Measurements from ENCODE around the gene ADAMTS6.
A peak's percentile ranks its signal among the peaks of the same experiment; 100 is the strongest.
"Not testable (repeated sequence)": the region's sequence is repeated elsewhere in the genome, so short reads cannot be mapped to it uniquely, and the experiment has no call there.

Gene ADAMTS6

GRCh38 chr5:65197531-65198455 is 283.9 kb downstream of the ADAMTS6 start:
- no peak for DNase-seq (ENCODE audit: low read depth)

- no peak for DNase-seq (ENCODE audit: low read depth)
Measured at GRCh38 chr5:65194871-65195270, 286.8 kb downstream of the ADAMTS6 start.

GRCh38 chr5:65192331-65192730 is 289.4 kb downstream of the ADAMTS6 start:
- peak; percentile 45 for DNase-seq (ENCODE audit: low read depth)

GRCh38 chr5:65191554-65192135 is 290.1 kb downstream of the ADAMTS6 start:
- DNase-seq (ENCODE audit: low read depth): no peak

- DNase-seq (ENCODE audit: low read depth): peak; percentile 95
Measured at GRCh38 chr5:65190328-65191053, 291.2 kb downstream of the ADAMTS6 start.

- no peak for DNase-seq (ENCODE audit: low read depth)
Measured at GRCh38 chr5:65186646-65187227, 295.0 kb downstream of the ADAMTS6 start.

- no peak for DNase-seq (ENCODE audit: low read depth)
Measured at GRCh38 chr5:65185468-65185867, 296.3 kb downstream of the ADAMTS6 start.

- no peak for DNase-seq (ENCODE audit: low read depth)
Measured at GRCh38 chr5:65184780-65185179, 296.9 kb downstream of the ADAMTS6 start.

GRCh38 chr5:65174231-65174630 is 307.5 kb downstream of the ADAMTS6 start:
- DNase-seq (ENCODE audit: low read depth): not testable (repeated sequence)

- no peak for DNase-seq (ENCODE audit: low read depth)
Measured at GRCh38 chr5:65173130-65173525, 308.6 kb downstream of the ADAMTS6 start.

- peak; percentile 55 for DNase-seq (ENCODE audit: low read depth)
Measured at GRCh38 chr5:65172486-65173129, 309.1 kb downstream of the ADAMTS6 start.

GRCh38 chr5:65171645-65172044 is 310.1 kb downstream of the ADAMTS6 start:
- no peak for DNase-seq (ENCODE audit: low read depth)

- no peak for DNase-seq (ENCODE audit: low read depth)
Measured at GRCh38 chr5:65163698-65164097, 318.0 kb downstream of the ADAMTS6 start.

- no peak for DNase-seq (ENCODE audit: low read depth)
Measured at GRCh38 chr5:65161655-65162054, 320.1 kb downstream of the ADAMTS6 start.

- no peak for DNase-seq (ENCODE audit: low read depth)
Measured at GRCh38 chr5:65157906-65158603, 323.7 kb downstream of the ADAMTS6 start.

- DNase-seq (ENCODE audit: low read depth): no peak
Measured at GRCh38 chr5:65156933-65157332, 324.8 kb downstream of the ADAMTS6 start.

- DNase-seq (ENCODE audit: low read depth): peak; percentile 60
Measured at GRCh38 chr5:65152131-65152530, 329.6 kb downstream of the ADAMTS6 start.

- peak; percentile 69 for DNase-seq (ENCODE audit: low read depth)
Measured at GRCh38 chr5:65151614-65152013, 330.1 kb downstream of the ADAMTS6 start.

- no peak for DNase-seq (ENCODE audit: low read depth)
Measured at GRCh38 chr5:65150599-65151304, 331.0 kb downstream of the ADAMTS6 start.

GRCh38 chr5:65149827-65150226 is 331.9 kb downstream of the ADAMTS6 start:
- DNase-seq (ENCODE audit: low read depth): no peak
